GM21529 (cell line): ENCODE results near the gene INCENP.
A peak's percentile ranks its signal among the peaks of the same experiment; 100 is the strongest.

Experiments used
- ATAC-seq: cut with Tn5 transposase; IDR thresholded peaks from one replicate; pipeline ENCODE4 v1.9.1; 2021; ENCODE audit not compliant: unreplicated experiment

Gene INCENP

DNA sequence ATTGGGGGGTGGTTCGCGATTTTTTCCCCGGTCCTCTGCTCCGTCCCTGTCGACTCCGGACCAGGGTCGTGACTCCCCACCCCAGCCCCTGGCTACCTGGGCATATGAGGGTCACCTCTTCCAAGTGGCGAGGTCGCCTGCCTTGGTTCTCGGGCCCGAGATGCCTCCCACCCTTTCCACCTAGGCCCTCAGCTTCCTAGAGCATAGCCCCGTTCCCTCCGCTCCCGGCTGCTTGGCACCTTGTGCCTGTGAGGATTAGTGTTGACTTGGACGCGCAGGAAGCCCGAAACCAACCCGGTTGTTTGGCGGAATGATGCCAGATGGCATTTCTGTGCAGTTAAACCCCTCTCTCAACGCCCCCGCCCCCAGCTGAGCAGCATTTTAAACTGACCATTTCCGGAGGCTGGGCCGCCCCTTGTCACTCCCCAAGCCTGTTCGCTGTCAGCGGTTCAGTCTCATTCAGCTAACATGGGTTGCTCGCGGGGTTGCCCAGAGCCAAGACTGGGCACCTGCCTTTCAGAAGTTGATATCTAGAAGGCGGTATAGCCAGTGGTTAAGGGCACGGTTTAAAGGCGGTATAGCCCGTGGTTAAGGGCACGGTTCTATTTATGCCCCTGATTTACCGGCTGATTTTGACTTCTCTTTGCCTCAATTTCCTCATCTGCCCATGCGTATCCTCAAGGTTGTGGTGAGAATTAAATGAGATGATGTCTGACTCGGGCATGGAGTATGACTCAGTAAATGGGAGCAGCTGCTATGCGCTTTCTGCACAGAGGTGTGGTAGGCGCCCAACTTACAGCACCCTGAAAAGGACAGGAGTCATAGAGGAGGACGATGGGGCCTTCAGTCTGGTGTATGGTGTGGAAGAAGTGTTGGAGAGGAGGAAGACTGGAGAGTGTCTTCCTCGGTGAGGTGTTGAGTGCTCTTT, 639 bp downstream of the INCENP start:
- ATAC-seq: peak; percentile 27

DNA sequence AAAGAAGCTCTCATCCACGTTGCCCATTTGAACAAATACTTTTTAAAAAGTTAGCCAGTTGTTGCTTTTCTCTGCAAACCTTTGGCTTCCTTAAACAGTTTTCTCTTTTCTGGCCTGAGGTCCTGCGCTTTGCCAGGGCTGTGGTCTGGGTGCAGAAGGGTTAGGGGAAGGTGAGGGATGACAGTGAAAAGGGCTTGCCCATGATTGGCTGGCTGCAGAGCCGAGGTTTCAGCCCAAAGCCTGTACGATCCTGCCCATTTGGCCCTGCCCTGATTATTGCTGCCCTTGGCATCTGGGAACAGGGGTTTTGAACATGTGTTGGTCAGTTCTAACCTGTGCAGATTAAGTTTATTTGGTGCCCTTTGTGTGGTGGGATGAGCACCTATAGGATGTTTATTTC, 1.5 kb downstream of the INCENP start:
- ATAC-seq: no peak

DNA sequence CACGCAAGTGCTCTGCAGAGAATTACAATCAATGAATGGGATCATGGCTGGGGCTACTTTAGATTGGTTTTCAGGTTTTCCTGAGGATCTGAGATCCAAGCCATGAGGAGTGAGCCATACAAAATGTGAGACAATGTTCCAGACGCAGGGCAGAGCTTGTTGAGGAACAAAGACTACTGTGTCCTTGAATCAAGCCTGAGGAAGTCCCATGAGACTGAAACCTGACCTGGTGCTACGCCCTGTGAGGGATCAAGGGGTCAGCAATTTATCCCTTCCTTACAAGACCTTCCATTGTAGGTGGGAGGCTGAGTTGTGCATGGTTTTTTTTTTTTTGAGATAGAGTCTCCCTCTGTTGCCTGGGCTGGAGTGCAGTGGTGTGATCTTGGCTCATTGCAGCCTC, 2.1 kb downstream of the INCENP start:
- ATAC-seq: no peak

DNA sequence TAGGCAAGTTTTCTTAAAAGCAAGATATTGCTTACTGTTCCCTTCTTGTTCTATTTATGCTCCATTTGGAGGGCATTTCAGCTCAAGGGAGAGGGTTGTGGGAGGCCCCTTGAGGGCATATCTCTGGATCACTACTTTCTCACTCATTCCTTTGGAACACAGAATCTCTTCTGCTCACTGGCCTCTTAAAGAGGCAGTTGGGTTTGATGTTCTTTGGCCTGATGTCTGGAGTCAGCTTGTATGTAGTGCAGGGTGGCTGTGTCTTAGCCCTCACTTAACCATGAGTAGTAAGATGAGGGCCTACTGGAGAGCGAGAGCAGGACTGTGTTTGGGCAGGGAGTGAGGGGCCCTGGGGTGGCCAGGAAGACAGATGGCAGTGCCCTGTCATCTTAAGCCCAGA, 3.6 kb downstream of the INCENP start:
- no peak for ATAC-seq

DNA sequence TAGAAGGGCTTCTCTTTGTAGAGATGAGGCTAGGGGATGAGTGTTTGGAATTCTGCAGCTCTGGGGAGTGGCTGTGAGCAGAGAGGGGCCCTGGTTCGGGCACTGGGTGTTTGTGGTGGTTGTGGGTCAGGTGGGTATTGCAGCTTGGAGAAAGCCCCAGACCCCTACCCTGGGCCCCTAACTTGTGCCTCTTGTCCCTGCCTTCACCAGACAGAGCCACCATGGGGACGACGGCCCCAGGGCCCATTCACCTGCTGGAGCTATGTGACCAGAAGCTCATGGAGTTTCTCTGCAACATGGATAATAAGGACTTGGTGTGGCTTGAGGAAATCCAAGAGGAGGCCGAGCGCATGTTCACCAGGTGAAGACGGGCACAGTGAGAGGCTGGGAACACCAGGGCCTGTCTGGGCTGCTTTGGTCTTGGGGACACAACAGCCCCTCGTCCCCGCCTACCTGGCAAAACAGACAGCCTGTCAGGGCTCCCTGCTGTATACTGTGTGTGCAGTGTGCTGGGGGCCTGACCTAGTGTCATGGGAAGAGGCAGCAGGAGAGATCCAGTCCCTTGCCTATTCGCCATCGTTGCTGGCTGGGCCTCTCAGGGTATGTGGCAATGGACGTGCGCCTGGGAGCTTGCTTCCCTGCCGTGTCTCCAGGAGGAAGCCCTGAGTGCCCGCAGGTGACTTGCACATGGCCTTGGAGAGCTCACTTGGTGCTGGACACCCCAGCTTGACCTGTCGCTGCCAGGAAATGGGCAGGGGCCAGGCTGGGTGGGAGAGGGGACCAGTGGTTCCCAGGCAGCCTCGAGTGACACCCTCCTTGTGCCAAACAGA, 4.3 kb downstream of the INCENP start:
- no peak for ATAC-seq

DNA sequence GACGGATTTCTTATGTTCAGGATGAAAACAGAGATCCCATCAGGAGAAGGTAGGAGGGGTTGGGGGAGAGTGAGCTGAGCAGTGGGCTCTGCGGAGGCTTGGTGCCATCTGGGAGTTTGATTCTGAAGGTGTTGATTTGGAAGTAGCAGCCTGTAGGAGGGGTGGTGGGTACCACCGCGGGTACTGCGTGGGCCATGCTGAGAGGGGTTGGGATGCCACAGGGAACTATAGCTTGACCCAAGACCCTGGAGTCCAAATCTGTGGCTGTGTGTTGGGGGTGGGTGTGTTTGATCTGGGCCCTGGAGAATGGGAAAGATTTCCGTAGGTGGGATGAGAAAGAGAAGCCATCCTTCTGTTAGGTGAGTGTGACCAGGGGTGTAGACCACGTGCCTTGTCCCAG, 5.0 kb downstream of the INCENP start:
- no peak for ATAC-seq

DNA sequence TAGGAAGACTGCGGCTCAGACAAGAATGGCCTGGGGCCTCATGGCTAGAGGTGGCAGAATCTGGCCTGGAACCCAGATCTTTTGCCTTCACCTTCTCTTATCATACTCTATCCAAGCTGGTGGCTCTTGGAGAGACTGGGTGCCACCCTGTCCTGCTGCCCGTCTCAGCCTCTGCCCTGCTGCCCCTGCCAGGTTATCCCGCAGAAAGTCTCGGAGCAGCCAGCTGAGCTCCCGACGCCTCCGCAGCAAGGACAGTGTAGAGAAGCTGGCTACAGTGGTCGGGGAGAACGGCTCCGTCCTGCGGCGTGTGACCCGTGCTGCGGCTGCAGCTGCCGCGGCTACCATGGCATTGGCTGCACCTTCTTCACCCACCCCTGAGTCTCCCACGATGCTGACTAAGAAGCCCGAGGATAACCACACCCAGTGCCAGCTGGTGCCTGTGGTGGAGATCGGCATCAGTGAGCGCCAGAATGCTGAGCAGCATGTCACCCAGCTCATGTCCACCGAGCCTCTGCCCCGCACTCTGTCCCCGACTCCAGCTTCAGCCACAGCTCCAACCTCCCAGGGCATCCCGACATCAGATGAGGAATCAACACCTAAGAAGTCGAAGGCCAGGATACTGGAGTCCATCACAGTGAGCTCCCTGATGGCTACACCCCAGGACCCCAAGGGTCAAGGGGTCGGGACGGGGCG, 5.9 kb downstream of the INCENP start:
- ATAC-seq: no peak

DNA sequence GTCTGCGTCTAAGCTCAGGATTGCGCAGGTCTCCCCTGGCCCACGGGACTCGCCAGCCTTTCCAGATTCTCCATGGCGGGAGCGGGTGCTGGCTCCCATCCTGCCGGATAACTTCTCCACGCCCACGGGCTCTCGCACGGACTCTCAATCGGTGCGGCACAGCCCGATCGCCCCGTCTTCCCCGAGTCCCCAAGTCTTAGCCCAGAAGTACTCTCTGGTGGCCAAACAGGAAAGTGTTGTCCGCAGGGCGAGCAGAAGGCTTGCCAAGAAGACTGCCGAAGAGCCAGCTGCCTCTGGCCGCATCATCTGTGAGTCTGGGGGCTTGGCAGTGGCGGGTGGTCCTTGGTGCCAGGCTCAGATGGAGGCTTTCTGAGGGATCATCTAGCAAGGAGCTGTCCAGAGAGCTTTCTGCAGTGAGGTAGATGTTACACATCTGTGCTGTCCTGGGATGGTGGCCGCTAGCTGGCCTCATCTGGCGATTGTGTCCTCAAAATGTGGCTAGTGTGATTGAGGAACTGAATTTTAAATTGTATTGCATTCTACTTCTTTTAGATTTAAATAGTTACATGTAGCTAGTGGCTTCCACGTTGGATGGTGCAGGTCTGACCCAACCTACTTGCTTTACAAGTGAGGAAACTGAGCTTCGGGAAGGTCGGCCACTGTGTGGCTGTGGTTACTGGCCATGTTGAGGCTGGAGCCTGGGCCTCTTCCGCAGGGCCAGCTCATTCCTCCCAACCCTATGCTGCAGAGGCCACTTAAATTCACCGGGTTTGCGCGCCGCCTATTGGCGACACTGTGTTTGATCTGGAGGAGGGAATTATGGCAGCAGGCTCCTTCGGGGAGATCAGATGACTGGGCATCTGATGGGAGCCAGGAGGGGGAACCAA, 6.7 kb downstream of the INCENP start:
- no peak for ATAC-seq

DNA sequence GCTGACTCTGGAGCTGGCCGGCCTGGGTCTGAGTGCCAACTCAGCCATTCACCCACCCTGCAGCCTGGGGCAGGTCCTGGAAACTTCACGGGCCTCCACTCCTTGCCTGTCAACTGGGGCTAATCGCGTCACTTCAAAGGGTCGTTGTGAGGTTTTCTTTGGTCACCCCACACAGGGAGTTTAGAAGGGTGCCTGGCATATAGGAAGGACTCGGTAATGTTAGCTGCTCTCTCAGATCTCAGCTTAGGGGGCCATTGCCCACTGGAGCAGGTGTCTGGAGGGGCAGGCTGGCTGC, 7.3 kb downstream of the INCENP start:
- no peak for ATAC-seq

DNA sequence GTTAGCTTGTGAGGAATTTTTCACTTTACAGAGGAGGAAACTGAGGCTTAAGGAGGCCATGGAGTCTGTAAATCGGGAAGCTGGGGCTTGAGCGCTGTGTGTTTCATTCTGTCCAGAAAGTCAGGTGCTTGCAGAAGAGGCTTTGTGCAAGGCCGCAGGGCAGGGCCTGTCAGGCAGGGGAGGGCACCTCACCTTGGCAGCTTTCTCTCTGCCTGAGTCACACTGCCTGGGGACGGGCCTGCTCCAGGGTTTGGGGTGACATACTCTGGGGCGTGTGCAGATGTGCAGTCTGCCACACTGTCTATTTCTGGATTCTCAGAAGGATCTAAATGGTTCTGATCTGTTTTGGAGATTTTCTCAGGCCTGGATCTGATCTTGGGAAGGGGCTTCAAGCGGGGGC, 8.4 kb downstream of the INCENP start:
- no peak for ATAC-seq

DNA sequence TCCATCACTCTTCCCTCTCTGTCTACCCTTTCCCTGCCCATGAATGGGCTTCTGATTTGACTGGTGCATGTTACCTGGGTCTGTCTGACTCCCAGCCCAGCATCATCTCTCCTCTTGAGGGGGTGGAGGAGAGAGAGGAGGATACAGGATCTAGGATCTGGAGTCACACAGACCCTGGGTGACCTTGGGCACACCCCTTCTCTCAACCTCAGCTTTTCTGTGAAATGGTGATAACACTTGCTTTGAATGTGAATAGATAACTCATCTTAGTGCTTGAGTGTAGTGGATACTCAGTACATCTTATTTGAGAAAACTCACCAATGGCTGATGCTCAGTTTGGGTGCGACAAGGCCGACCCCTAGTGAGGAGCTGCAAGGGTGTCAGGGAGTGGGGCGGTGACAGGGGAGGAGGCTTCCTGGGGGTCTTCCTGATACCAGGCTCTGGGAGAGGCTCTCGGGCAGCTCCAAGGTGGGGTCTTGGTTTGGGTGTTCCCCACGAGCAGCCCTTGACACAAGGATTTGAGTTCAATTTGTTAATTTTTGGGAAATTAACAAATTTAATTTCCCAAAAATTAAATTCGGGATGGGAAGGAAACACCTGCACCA, 9.0 kb downstream of the INCENP start:
- ATAC-seq: no peak

DNA sequence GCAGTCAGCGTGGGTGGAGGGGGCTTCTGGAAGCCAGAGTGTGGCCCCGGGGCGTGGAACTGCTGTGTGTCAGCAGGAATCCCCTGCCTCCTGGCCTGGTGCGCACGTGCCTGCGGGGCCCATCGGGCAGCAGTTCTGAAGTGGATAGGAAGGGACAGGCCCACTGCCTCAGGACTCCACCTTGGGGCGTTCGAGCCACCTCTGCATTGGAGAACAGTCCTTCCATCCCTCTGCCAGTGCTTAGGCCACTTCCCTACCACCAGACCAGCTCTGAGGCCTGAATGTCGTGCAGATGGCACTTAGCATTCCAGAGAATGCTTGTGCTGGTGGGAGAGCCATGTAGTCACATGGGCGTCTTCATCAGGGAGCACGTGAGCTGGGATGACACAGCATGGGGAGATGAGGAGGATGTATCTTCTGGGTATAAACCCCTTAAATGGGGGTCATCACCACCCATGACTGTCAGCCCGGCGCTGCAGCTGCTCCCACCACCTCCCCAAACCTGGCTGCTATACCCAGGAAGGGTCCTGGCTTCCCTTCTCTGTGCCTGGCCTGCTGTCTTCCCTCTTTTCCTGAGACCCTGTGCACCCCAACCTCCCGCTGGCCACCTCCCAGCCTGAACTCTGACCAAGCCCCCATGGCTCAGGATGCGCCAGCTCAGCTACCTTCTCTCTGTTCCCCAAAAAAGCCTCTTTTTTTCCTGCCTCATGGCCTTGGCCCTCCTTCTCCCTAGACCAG, 9.7 kb downstream of the INCENP start:
- ATAC-seq: no peak

DNA sequence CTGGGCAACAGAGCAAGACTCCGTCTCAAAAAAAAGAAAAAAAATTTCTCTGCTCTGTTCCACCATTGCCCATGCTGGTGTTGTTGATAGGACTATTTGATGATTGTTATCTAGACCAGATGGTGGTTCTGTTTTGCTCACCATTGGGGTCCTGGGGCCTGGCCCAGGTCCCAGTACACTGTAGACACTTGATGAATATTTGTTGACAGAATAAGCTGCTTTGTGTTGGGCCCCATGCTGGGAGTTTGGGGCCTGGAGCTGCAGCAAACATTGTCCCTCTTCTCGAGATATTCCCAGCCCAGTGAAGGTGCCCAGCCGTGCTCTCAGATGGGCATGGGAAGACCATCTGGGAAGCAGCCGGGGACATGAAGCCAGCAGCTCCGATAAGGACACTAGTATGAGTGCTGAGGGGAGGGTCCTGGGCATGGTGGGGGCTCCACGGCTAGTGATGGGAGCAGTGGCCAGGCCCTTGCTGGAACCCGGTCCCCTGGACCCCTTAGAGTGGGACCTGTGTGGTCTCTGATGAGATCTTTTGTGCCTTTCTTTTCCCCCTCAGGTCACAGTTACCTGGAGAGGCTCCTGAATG, 13.6 kb downstream of the INCENP start:
- no peak for ATAC-seq

DNA sequence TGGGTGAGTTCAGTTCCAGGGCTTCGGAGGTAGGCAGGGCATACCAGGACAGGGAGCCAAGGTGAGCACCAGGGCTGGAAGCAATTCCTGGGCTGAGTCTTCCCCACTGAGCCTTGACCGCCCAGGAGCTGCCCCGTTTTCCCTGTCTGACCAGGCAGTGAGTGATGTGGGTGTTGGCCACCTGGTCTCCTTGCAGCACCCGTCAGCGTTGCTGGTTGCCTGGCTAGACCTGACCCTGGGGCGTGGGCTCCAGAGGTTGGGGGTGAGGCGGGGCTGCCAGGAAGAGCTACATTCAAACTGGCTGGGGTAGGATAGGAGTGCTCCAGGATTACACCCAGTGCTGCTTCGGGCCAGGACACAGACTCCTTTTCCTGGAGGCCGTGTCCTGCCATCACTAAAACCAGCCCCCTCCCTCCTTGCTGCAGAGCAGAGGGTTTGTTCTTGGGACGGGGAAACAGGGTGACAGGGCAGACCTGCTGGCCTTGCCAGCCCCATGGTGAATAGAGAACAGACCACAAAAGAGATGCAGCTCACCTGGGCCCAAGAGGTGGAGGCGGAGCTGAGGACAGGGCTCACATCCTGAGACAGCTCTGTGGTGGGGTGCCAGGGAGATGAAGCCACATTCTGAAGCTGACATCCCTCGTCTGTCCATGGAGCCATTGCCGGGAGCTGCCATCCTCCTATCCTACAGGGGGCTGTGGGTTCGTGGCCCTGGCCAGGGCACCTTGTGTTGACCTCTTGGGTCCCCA, 14.2 kb downstream of the INCENP start:
- ATAC-seq: no peak

DNA sequence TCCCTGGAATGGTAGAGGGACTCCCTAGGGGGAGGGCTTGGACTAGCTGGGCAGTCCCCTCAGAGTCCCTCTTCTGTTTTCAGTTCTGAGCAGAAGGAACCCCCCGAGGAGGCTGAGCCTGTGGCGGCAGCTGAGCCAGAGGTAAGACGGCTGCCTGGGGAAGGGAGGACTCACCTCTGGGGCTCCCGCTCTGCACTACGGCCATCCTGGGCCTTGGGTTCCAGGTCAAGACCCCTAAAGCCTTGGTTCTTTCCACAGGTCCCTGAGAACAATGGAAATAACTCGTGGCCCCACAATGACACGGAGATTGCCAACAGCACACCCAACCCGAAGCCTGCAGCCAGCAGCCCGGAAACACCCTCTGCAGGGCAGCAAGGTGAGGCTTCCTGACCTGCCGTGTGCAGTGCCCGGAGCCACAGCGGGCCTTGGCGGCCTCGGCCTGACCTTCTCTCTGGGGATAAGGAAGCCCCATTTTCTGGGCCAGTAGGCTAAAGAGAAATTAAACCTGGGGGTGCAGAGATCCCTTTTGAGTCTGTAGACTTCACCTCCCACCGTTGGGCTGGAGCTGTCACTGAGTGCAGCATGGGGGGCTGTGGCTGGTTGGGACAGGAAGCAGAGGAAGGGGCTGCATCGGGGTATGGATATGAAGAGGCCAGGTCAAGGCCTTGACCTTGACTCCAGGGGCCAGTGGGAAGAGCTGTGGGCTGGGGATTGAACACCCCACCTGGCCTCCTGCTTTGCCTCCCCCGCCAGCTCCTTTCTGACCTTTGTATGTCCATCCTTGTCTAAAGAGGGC, 15.0 kb downstream of the INCENP start:
- no peak for ATAC-seq

DNA sequence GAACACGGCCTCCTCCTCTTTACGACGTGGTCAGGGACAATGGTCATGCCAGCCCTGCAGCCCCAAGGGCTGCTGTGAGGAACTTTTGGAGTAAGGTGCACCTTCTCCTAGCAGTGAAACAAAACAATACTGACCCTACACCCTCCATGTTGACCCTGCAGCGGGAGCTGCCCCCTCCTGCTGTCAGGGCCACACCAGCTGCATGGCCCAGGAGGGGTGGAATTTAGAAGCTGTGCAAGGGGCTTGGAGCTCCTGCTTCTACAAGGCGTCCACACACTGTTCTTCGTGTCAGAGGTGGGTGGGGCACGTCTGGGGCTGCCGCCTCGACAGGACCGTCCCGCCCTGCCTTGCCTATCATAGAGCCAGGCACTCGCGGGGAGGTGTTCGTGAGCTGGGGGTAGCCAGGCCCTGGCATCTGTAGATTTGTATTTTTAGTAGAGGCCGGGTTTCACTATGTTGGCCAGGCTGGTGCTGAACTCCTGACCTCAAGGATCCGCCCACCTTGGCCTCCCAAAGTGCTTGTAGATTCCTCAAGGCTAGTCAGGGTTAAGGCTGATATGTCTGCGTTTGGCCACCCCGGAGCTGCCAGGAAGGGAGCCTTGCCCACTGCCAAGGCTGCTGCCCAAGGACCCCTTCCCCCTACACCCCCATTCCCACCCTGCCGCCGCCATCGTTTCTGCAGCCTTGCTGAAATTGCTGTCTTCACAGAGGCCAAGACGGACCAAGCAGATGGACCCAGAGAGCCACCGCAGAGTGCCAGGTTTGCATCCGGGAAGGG, 15.9 kb downstream of the INCENP start:
- ATAC-seq: no peak
